Uterus (tissue), 2 donors: ENCODE measurements around the gene WRAP73.

Experiments
- POLR2A ChIP-seq, 2 donors: fragments of 450-650 bp; IDR thresholded peaks; one replicate each; pipeline ENCODE4 v1.6.1; 2016; ENCODE audit warnings: antibody characterized with exemption in 2 of 2, mild to moderate bottlenecking in 1 of 2, moderate library complexity in 1 of 2
- TF ChIP-seq, protein P1 (sequence below), 4 experiments: fragments of 200-600 bp in 2 of 4; fragments of 450-650 bp in 2 of 4; sonication (generic) in 2 of 4; IDR thresholded peaks; one replicate each; pipeline ENCODE4 v1.5.1; 2016 to 2019; ENCODE audit warnings: antibody characterized with exemption in 4 of 4, mild to moderate bottlenecking in 2 of 4, moderate library complexity in 1 of 4

- TF ChIP-seq, protein P1, sequence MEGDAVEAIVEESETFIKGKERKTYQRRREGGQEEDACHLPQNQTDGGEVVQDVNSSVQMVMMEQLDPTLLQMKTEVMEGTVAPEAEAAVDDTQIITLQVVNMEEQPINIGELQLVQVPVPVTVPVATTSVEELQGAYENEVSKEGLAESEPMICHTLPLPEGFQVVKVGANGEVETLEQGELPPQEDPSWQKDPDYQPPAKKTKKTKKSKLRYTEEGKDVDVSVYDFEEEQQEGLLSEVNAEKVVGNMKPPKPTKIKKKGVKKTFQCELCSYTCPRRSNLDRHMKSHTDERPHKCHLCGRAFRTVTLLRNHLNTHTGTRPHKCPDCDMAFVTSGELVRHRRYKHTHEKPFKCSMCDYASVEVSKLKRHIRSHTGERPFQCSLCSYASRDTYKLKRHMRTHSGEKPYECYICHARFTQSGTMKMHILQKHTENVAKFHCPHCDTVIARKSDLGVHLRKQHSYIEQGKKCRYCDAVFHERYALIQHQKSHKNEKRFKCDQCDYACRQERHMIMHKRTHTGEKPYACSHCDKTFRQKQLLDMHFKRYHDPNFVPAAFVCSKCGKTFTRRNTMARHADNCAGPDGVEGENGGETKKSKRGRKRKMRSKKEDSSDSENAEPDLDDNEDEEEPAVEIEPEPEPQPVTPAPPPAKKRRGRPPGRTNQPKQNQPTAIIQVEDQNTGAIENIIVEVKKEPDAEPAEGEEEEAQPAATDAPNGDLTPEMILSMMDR (IDR thresholded peaks at IDR 0.05), result no peak
- no peak for TF ChIP-seq POLR2A (IDR thresholded peaks at IDR 0.05)
These were observed 25.5 kb upstream of the WRAP73 start for GRCh38 chr1:3675436-3675835.
